Chondrocyte (in vitro differentiated cells): ENCODE data around the gene LTBP4. TPM values are rescaled to one million over a fixed set of nuclear protein-coding genes. Genes with fewer than 3 reads are reported as not detected.

Source experiments
- DNase-seq: peaks from one replicate; pipeline ENCODE4 v3.0.0; 2021; ENCODE audit warnings: mixed read lengths, low spot score
- H3K27ac Mint-ChIP-seq: one replicate; pipeline ENCODE4 v1.8.0; 2021; ENCODE audit warnings: mild to moderate bottlenecking, moderate library complexity, mixed read lengths; ENCODE audit not compliant: unreplicated experiment
- H3K27me3 Mint-ChIP-seq: 2 replicates; pipeline ENCODE4 v1.8.0; 2021; ENCODE audit warnings: low read depth, mixed read lengths
- H3K36me3 Mint-ChIP-seq: 2 replicates; pipeline ENCODE4 v1.8.0; 2021; ENCODE audit warnings: low read depth, mixed read lengths
- H3K4me1 Mint-ChIP-seq: 2 replicates; pipeline ENCODE4 v1.8.0; 2021; ENCODE audit warnings: low read depth, mild to moderate bottlenecking, mixed read lengths
- H3K4me3 Mint-ChIP-seq: one replicate; pipeline ENCODE4 v1.8.0; 2021; ENCODE audit warnings: mild to moderate bottlenecking, moderate library complexity, mixed read lengths; ENCODE audit not compliant: unreplicated experiment
- H3K9me3 Mint-ChIP-seq: 2 replicates; pipeline ENCODE4 v1.8.0; 2021; ENCODE audit warnings: low read depth, mixed read lengths
- CTCF ChIP-seq: fragments of 200-600 bp; sonication (generic); IDR thresholded peaks from 2 replicates; pipeline ENCODE4 v1.5.0; 2021; ENCODE audit warnings: antibody characterized with exemption, mild to moderate bottlenecking, moderate library complexity
- total RNA-seq: library from RNA; stranded (reverse); gene quantifications from 3 replicates; pipeline ENCODE4 v1.2.1, GENCODE V29; 2021

The LTBP4 gene
- total RNA-seq, 1 donor from 2014 or later: 161 TPM

- H3K36me3 Mint-ChIP-seq: no peaks in the 10 kb centered on the region
- no peak for DNase-seq
Measured at GRCh38 chr19:40658031-40658430, 56.9 kb downstream of the LTBP4 start.

GRCh38 chr19:40659116-40659515 is 57.9 kb downstream of the LTBP4 start:
- no peak for TF ChIP-seq CTCF
- Mint-ChIP-seq H3K27ac (no peak overlapping the region), H3K4me1 (peaks cover 10% of the 10 kb centered on the region), H3K27me3 (no peaks in the 10 kb centered on the region), H3K36me3 (no peaks in the 10 kb centered on the region), H3K9me3 (no peaks in the 10 kb centered on the region), H3K4me3 (no peak overlapping the region)
- no peak for DNase-seq

More at GRCh38 chr19:40658031-40658430, 56.9 kb downstream of the LTBP4 start:
- no peaks in the 10 kb centered on the region for H3K27me3 Mint-ChIP-seq
- TF ChIP-seq CTCF: no peak
- no peak overlapping the region for H3K4me3 Mint-ChIP-seq
- H3K9me3 Mint-ChIP-seq: no peaks in the 10 kb centered on the region
- no peak overlapping the region for H3K27ac Mint-ChIP-seq
- H3K4me1 Mint-ChIP-seq: no peaks in the 10 kb centered on the region

- Mint-ChIP-seq H3K4me3 (no peak overlapping the region), H3K27ac (no peak overlapping the region), H3K27me3 (no peaks in the 10 kb centered on the region), H3K4me1 (peaks cover 11% of the 10 kb centered on the region), H3K9me3 (no peaks in the 10 kb centered on the region), H3K36me3 (no peaks in the 10 kb centered on the region)
- TF ChIP-seq CTCF: no peak
- DNase-seq: no peak
Measured at GRCh38 chr19:40659566-40659965, 58.4 kb downstream of the LTBP4 start.

GRCh38 chr19:40661616-40662015 is 60.4 kb downstream of the LTBP4 start:
- TF ChIP-seq CTCF: no peak
- Mint-ChIP-seq H3K4me3 (no peak overlapping the region), H3K27ac (no peak overlapping the region), H3K36me3 (peaks cover under 1% of the 10 kb centered on the region), H3K9me3 (no peaks in the 10 kb centered on the region), H3K4me1 (peaks cover 14% of the 10 kb centered on the region), H3K27me3 (no peaks in the 10 kb centered on the region)
- DNase-seq: no peak

GRCh38 chr19:40662925-40663694 is 61.9 kb downstream of the LTBP4 start:
- H3K4me1 Mint-ChIP-seq: peaks cover 19% of the 10 kb centered on the region
- H3K27ac Mint-ChIP-seq: peak overlapping the region; percentile 90
- no peak for DNase-seq
- H3K36me3 Mint-ChIP-seq: peaks cover 5% of the 10 kb centered on the region
- H3K4me3 Mint-ChIP-seq: peak overlapping the region; percentile 78
- TF ChIP-seq CTCF: peak; percentile 100
- no peaks in the 10 kb centered on the region for H3K9me3 Mint-ChIP-seq
- no peaks in the 10 kb centered on the region for H3K27me3 Mint-ChIP-seq
